Adipocyte (in vitro differentiated cells): ENCODE measurements around the gene CPED1.

Source experiments
- DNase-seq: peaks from one replicate; pipeline ENCODE4 v3.0.0-alpha.2; 2015; ENCODE audit warnings: low read depth
- H3K27me3 ChIP-seq: replicated peaks from 2 replicates; pipeline ENCODE4 v1.7.0; 2013; ENCODE audit warnings: mild to moderate bottlenecking, low read length, moderate library complexity; ENCODE audit not compliant: control insufficient read depth, insufficient read depth
- H3K36me3 ChIP-seq: 2 replicates; pipeline ENCODE4 v1.7.0; 2013; ENCODE audit warnings: low read length, mild to moderate bottlenecking, moderate library complexity; ENCODE audit not compliant: control insufficient read depth, insufficient read depth, severe bottlenecking
- H3K4me1 ChIP-seq: 2 replicates; pipeline ENCODE4 v1.7.0; 2013; ENCODE audit warnings: mild to moderate bottlenecking, low read length, moderate library complexity; ENCODE audit not compliant: control insufficient read depth, insufficient read depth
- H3K4me3 ChIP-seq: 2 replicates; pipeline ENCODE4 v1.7.0; 2013; ENCODE audit warnings: mild to moderate bottlenecking, low read length, moderate library complexity
- H3K9ac ChIP-seq: 2 replicates; pipeline ENCODE4 v1.7.0; 2013; ENCODE audit warnings: mild to moderate bottlenecking, low read length, moderate library complexity
- H3K9me3 ChIP-seq: 2 replicates; pipeline ENCODE4 v1.7.0; 2013; ENCODE audit warnings: mild to moderate bottlenecking, low read length, moderate library complexity; ENCODE audit not compliant: control insufficient read depth

CPED1 gene

GRCh38 chr7:121139427-121139826, 150.9 kb downstream of the CPED1 start:
- Histone ChIP-seq H3K9me3 (no peaks in the 10 kb centered on the region), H3K9ac (no peak overlapping the region), H3K4me1 (peaks cover 9% of the 10 kb centered on the region), H3K4me3 (no peak overlapping the region), H3K36me3 (peaks cover 37% of the 10 kb centered on the region), H3K27me3 (no peaks in the 10 kb centered on the region)
- DNase-seq: peak; percentile 12

GRCh38 chr7:121140790-121141189, 152.3 kb downstream of the CPED1 start:
- H3K36me3 ChIP-seq: peaks cover 28% of the 10 kb centered on the region
- H3K4me1 ChIP-seq: peaks cover 9% of the 10 kb centered on the region
- DNase-seq: no peak
- no peaks in the 10 kb centered on the region for H3K27me3 ChIP-seq
- no peaks in the 10 kb centered on the region for H3K9me3 ChIP-seq
- no peak overlapping the region for H3K4me3 ChIP-seq
- H3K9ac ChIP-seq: no peak overlapping the region

- no peaks in the 10 kb centered on the region for H3K27me3 ChIP-seq
- H3K36me3 ChIP-seq: no peaks in the 10 kb centered on the region
- H3K4me3 ChIP-seq: no peak overlapping the region
- H3K9ac ChIP-seq: no peak overlapping the region
- no peaks in the 10 kb centered on the region for H3K9me3 ChIP-seq
- DNase-seq: no peak
- peaks cover 7% of the 10 kb centered on the region for H3K4me1 ChIP-seq
Measured at GRCh38 chr7:121151774-121152221, 163.3 kb downstream of the CPED1 start.

GRCh38 chr7:121153411-121153810, 164.9 kb downstream of the CPED1 start:
- Histone ChIP-seq H3K9ac (no peak overlapping the region), H3K4me1 (peaks cover 7% of the 10 kb centered on the region), H3K27me3 (no peaks in the 10 kb centered on the region), H3K9me3 (no peaks in the 10 kb centered on the region), H3K36me3 (no peaks in the 10 kb centered on the region), H3K4me3 (no peak overlapping the region)
- peak; percentile 17 for DNase-seq

GRCh38 chr7:121153995-121154394, 165.5 kb downstream of the CPED1 start:
- no peaks in the 10 kb centered on the region for H3K9me3 ChIP-seq
- peak; percentile 61 for DNase-seq
- H3K4me3 ChIP-seq: no peak overlapping the region
- H3K4me1 ChIP-seq: peaks cover 7% of the 10 kb centered on the region
- no peak overlapping the region for H3K9ac ChIP-seq
- no peaks in the 10 kb centered on the region for H3K36me3 ChIP-seq
- no peaks in the 10 kb centered on the region for H3K27me3 ChIP-seq

GRCh38 chr7:121156825-121157224, 168.3 kb downstream of the CPED1 start:
- peaks cover 3% of the 10 kb centered on the region for H3K4me1 ChIP-seq
- H3K9ac ChIP-seq: no peak overlapping the region
- no peak overlapping the region for H3K4me3 ChIP-seq
- DNase-seq: no peak
- no peaks in the 10 kb centered on the region for H3K9me3 ChIP-seq
- H3K36me3 ChIP-seq: no peaks in the 10 kb centered on the region
- H3K27me3 ChIP-seq: no peaks in the 10 kb centered on the region

- Histone ChIP-seq H3K4me1 (no peaks in the 10 kb centered on the region), H3K36me3 (no peaks in the 10 kb centered on the region), H3K9ac (no peak overlapping the region), H3K27me3 (no peaks in the 10 kb centered on the region), H3K9me3 (no peaks in the 10 kb centered on the region), H3K4me3 (no peak overlapping the region)
- no peak for DNase-seq
Measured at GRCh38 chr7:121157341-121157751, 168.8 kb downstream of the CPED1 start.

- H3K4me3 ChIP-seq: no peak overlapping the region
- no peaks in the 10 kb centered on the region for H3K4me1 ChIP-seq
- no peak for DNase-seq
- no peaks in the 10 kb centered on the region for H3K36me3 ChIP-seq
- H3K9me3 ChIP-seq: no peaks in the 10 kb centered on the region
- no peak overlapping the region for H3K9ac ChIP-seq
- H3K27me3 ChIP-seq: no peaks in the 10 kb centered on the region
Measured at GRCh38 chr7:121157885-121158590, 169.5 kb downstream of the CPED1 start.

- H3K36me3 ChIP-seq: no peaks in the 10 kb centered on the region
- H3K9me3 ChIP-seq: no peaks in the 10 kb centered on the region
- no peak overlapping the region for H3K9ac ChIP-seq
- H3K4me1 ChIP-seq: no peaks in the 10 kb centered on the region
- DNase-seq: no peak
- H3K27me3 ChIP-seq: no peaks in the 10 kb centered on the region
- H3K4me3 ChIP-seq: no peak overlapping the region
Measured at GRCh38 chr7:121158665-121159064, 170.2 kb downstream of the CPED1 start.

- no peak overlapping the region for H3K4me3 ChIP-seq
- no peaks in the 10 kb centered on the region for H3K36me3 ChIP-seq
- DNase-seq: no peak
- no peaks in the 10 kb centered on the region for H3K4me1 ChIP-seq
- no peak overlapping the region for H3K9ac ChIP-seq
- H3K27me3 ChIP-seq: no peaks in the 10 kb centered on the region
- H3K9me3 ChIP-seq: no peaks in the 10 kb centered on the region
Measured at GRCh38 chr7:121159553-121159952, 171.0 kb downstream of the CPED1 start.

- H3K36me3 ChIP-seq: no peaks in the 10 kb centered on the region
- no peaks in the 10 kb centered on the region for H3K27me3 ChIP-seq
- H3K9me3 ChIP-seq: no peaks in the 10 kb centered on the region
- no peak overlapping the region for H3K4me3 ChIP-seq
- no peak overlapping the region for H3K9ac ChIP-seq
- no peaks in the 10 kb centered on the region for H3K4me1 ChIP-seq
- DNase-seq: no peak
Measured at GRCh38 chr7:121160150-121161008, 171.9 kb downstream of the CPED1 start.
